Right lung (tissue), 5 donors: ENCODE measurements around the gene MLIP. TPM values are rescaled to one million over a fixed set of nuclear protein-coding genes. Genes with fewer than 3 reads are reported as not detected.
"Not testable (repeated sequence)": the region's sequence is repeated elsewhere in the genome, so short reads cannot be mapped to it uniquely, and the experiment has no call there.

Source experiments
- DNase-seq, 2 donors: peaks; one replicate each; pipeline ENCODE4 v3.0.0-alpha.2; 2013
- polyA plus RNA-seq, 5 donors: library from polyadenylated mRNA; unstranded; fragments of 120-200 nt; gene quantifications; one replicate each; pipeline versions ENCODE4 v1.2.1 to v1.2.3, GENCODE V29; 2013; ENCODE audit warnings: inconsistent platforms in 1 of 5, low replicate concordance in 1 of 5; ENCODE audit not compliant: insufficient read length in 5 of 5, insufficient read depth in 1 of 5

MLIP gene
- polyA plus RNA-seq, 5 donors = 0.14 to 1.8 (median 0.21) TPM

DNA sequence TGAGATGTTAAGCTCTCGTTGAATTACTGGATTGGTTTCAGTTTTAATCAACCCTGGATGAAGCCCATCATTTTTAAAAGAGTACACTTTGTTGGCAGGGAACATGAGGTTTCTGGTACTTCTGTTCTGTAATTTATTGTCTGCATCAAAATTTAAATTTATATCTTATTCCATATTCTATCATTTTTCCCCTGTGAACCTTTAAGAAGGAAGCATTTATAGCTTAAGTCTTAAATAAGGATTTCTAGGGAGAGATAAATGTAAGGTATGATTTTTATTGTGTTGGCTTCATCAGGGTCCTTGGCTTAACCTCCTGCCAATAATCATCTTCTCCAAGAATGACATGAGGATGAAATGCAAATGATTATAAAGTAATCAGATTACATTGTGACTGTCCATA, 40.6 kb downstream of the MLIP start:
- DNase-seq = no peak

GRCh38 chr6:54156650-54157250, 45.5 kb downstream of the MLIP start:
- DNase-seq = no peak

GRCh38 chr6:54157405-54157804, 46.2 kb downstream of the MLIP start:
- no peak for DNase-seq

GRCh38 chr6:54173089-54173488, 61.8 kb downstream of the MLIP start:
- DNase-seq = no peak

- no peak for DNase-seq
Measured at GRCh38 chr6:54179152-54179551, 67.9 kb downstream of the MLIP start.

GRCh38 chr6:54183616-54184015, 72.4 kb downstream of the MLIP start:
- DNase-seq = no peak

GRCh38 chr6:54185885-54186284, 74.6 kb downstream of the MLIP start:
- no peak for DNase-seq

GRCh38 chr6:54188846-54189245, 77.6 kb downstream of the MLIP start:
- DNase-seq = no peak

DNA sequence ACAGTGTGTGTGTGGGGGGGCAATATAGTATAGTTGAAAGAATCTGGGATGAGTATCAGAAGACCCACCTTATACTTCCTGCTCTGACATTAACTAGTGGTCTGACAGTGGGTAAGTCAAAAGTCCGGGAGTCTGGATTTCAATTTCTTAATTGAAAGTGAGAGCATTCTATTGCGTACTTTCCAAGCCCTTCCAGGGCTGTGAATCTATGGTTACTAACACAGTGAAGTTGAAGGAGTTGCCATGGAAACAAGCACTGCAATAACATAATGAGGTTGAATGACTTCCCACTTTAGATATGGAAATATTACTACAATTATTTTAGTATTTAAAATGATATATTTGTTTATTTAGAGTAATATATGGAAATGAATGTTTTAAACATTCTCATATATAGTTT, 80.2 kb downstream of the MLIP start:
- DNase-seq = peak; percentile 38 to 54

- DNase-seq = no peak
Measured at GRCh38 chr6:54192993-54193392, 81.8 kb downstream of the MLIP start.

DNA sequence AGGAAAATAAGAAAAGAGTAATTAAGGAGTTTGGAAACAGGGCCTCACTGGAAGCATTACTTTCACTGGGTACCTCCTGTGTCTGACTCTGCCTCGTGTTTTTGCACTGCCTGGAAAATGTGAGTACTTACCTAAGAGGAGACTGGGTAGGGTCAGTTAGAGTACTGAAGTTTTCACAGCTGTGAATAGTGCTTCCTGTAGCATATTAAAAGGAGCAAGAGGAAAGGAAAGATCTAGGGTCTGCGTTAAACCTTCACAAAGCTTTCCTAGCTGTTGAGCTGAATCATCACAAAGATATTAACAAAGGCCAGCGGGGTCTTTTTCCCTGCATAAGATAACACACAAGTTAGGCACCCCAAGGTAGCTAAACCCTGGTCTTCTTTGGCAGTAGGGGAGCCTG, 82.3 kb downstream of the MLIP start:
- DNase-seq = no peak

DNA sequence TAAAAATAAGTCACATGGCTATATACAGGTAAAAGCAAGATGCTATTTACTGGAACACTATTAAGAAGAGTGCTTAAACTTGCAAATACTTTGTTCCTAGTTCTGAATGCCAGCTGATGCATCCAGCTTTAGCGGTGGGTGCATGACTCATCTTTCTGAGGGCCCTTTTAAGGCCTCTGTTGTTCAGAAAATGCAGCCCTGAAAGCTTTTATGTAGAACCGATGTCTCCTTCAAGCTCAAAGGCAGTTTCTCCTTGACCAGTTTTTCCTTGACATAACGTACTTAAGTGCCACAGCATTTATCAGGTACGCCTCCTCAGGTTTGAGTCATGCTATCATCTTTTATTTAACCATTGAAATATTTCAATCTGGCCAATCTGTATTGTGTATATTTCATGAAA, 82.8 kb downstream of the MLIP start:
- no peak for DNase-seq

DNA sequence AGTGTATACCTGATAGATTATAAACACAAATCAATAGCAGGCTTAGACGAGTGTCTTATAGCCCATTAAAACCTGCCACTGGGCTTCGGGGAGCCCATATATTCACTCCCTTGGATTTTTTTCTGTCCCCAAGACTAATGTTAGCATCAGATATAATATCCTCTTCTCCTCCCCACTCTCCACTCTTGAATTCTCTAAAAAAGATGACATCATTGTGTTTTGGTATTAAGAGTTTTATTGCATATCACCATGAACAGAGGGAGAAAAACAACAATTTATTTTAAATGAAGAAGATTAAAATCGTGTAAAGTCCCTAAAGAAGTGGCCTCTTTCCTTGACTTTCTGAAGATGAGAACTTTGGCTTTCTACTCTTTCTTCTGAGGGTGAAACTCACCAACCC, 84.4 kb downstream of the MLIP start:
- no peak for DNase-seq

DNA sequence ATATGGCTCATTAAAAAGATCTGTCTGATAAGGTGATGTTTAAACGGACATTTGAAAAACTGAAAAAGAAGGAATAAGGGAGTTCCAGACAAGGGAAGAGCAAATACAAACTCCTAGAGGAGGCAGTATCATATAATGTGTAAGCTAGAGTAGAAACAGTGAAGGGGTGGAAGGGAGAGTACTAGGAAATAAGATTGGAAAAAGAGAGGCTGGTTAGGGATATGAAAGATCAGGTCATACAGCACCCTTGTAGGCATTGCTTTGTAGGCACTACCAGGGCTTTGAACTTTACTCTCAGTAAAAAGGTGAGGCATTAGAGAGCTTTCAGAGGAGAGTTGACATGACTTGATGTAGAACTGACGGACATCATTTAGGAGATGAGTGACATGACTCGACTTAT, 85.7 kb downstream of the MLIP start:
- DNase-seq = no peak

DNA sequence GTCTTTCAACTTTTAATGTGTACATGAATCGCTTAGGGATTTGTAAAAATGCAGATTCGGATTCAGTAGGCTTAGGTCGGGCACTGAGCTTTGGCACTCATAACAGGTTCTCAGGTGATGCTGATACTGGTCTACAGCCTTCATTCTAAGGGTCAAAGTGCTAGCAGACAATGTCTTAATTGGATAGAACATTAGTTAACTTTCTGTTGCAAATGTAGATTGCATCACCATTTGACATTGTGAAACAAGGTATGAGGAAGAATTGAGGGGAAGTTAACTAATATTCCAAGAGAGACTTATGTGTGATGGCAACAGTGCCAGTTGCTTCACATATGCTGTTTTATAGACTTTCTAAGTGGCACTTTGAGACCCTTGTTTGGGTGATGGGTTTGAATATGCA, 86.9 kb downstream of the MLIP start:
- no peak for DNase-seq

DNA sequence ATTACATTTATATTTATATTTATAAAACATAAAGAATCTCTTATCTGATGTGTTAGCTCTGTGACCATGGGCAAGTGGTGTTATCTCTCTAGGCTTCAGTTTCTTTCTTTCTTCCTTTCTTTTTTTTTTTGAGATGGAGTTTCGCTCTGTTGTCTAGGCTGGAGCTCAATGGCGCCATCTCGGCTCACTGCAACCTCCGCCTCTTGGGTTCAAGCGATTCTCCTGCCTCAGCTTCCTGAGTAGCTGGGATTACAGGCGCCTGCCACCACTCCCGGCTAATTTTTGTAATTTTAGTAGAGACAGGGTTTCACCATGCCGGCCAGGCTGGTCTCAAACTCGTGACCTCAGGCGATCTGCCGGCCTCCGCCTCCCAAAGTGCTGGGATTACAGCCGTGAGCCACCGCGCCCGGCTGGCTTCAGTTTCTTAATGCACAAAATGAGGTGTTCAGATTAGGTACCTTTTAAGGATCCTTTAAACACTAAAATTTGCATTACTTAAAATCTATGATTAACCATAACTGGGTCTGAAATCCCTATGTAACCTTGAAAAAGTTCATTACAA, 92.3 kb downstream of the MLIP start:
- DNase-seq = not testable (repeated sequence)

DNA sequence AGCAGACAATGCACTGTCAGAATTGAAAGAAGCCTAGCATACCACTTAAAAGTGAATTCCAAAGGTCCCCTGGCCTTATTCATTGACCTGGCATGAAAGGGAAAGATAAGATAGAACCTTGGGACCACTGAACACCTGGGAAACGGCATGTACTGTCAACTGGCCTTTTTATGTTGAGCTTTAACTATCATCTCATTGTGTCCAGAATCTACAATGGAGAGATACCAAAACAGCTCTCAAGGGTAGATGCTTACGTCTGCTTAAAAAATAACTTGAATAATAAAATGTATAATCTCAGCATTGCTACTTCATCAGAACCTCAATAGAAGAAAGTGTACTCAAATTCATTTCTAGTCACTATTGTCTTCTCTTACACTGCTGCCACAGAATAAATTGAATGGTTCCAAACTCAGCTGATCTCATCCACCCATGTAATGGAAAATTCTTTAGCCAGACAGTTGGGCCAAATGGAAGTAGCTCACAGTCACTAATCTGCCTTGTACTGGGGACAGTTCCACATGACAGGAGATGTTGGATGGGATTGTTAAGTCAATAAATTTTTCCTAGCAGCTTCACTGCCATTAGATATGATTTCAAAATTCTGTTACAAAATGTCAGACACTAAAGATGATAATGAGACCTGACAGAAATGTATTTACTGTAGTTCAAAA, 93.8 kb downstream of the MLIP start:
- peak; percentile 70 to 79 for DNase-seq

DNA sequence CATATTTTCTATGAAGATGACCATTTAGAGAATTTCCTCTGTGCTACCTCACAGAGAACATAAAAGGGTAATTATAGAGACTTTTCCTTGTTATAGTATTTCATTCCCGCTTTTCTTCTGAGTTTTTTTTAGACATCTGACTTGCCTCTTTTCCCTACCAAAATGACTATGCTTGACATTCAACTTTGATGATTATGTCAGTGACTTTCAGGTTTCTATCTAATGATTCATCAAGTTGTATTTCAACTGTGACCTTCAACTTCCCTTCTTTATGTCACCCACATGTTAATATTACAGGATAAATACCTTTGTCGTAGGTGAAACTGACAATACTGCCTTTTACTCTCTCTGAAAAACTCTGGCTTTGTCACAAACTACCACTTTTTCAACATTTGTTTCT, 95.3 kb downstream of the MLIP start:
- DNase-seq = no peak

- DNase-seq = not testable (repeated sequence)
Measured at GRCh38 chr6:54209983-54210382, 98.7 kb downstream of the MLIP start.

DNA sequence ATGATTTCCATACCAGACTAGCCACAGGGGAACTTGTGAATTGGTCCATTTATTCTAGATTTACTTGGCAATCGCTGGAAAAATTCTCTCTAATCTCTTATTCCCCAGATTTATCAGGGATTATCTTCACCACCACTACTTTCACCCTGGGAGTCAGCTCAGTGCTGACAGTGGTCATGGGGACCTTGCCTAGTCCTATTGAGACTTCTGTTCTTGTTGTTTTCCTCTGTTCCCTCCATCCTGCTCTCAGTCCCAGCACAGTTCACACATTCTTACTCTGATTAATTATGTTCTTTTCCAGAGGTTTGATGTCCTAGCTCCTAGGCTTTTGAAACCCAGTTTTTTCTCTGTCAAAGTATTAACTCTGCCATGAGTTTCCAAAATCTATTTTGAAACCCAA, 103.0 kb downstream of the MLIP start:
- DNase-seq = no peak

- DNase-seq = no peak
Measured at GRCh38 chr6:54216336-54216735, 105.1 kb downstream of the MLIP start.

- no peak for DNase-seq
Measured at GRCh38 chr6:54217018-54217417, 105.8 kb downstream of the MLIP start.

DNA sequence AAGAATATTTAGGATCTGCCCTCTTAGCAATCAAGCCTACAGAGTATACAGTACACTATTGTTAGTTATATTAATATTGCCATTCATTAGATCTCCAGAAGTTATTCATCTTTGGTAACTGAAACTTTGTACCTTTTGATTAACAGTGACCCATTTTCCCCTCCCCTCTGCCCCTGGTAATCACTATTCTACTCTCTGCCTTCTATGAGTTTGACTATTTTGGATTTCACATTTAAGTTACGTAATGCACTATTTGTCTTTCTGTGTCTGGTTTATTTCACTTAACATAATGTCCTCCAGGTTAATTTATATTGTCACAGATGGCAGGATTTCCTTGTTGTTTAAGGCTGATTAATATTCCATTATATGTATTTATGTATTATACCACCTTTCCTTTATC, 111.0 kb downstream of the MLIP start:
- DNase-seq = no peak

- no peak for DNase-seq
Measured at GRCh38 chr6:54232703-54233102, 121.5 kb downstream of the MLIP start.
